A204.1 (cell line): ENCODE data around the gene LRPAP1.
"Not testable (repeated sequence)": the region's sequence is repeated elsewhere in the genome, so short reads cannot be mapped to it uniquely, and the experiment has no call there.

Source experiments
- FAIRE-seq: peaks from 2 replicates; lab custom pipeline; 2012; peaks lifted over from hg19 to GRCh38; lab: Jason Lieb, UNC

Gene LRPAP1

DNA sequence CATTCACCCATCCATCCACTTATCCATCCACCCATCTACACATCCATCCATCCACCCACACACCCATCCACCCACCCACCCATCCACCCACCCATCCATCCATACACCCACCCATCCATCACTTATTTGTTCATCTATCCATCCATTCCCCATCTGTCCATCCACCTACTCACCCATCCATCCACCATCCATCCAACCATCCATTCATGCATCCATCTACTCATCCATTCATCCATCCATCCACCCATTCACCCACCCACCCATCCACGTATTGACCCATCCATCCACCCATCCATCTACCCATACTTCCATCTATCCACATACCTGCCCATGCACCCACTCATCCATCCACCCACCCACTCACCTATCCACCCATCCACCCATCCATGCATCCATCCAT lies 28.2 kb upstream of the LRPAP1 start:
- not testable (repeated sequence) for FAIRE-seq

DNA sequence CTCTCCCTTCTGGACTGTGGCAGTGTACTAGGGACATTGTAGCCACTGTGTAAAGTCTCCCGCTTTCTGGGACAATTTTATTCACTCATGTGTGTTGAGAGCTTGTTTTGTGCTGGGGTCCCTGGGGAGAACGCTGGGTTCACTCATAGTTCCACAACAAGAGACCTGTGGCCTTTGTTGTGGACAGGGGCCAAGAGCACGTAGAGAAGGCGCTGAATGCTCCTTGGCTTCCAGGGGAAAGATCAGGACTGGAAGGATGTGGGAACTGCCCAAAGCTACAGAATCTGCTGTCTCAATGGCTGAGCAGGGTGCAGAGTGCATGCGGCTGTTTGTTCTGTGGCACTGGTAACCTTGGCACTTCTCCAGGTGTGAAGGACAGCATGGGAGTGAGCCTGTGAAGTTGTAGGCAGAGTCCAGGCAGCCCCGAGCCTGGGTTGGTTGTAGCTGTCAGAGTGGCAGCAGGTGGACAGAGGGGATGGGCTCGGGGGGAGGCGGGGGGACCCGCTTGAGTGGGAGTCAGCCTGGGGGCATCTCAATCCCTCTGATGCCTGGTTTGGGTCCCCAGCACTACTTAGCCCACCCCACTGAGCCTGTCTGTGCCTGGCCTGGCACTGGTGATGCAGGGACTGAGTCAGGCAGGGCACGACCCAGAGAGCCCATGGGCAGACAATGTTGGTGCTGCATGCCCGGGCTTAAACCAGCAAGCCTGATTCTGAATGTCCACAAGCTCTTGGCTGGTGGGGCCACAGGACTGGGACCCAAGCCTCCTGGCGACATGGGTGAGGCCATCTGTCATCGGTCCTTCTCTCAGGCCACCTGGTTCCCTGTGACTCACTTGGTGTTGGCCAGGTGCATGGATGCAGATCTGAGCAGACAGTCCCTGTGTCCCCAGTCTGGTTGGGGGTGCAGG lies 27.4 kb upstream of the LRPAP1 start:
- FAIRE-seq, result not testable (repeated sequence)

DNA sequence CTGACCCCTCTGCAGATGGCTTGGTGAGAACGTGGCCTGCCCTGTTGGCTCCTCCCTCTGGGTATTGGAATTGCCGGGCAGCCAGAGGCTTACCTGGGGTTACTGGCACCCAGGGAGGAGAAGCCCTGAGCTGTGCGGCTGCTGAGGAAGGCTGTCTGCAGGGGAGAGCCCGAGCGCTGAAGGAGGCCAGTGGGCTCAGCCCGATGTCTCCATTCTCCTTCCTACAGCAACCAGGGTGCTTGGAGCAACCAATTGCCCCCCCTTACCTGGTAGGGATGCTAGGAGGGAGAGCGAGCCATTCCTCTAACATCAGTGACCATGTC lies 26.3 kb upstream of the LRPAP1 start:
- FAIRE-seq, result not testable (repeated sequence)

DNA sequence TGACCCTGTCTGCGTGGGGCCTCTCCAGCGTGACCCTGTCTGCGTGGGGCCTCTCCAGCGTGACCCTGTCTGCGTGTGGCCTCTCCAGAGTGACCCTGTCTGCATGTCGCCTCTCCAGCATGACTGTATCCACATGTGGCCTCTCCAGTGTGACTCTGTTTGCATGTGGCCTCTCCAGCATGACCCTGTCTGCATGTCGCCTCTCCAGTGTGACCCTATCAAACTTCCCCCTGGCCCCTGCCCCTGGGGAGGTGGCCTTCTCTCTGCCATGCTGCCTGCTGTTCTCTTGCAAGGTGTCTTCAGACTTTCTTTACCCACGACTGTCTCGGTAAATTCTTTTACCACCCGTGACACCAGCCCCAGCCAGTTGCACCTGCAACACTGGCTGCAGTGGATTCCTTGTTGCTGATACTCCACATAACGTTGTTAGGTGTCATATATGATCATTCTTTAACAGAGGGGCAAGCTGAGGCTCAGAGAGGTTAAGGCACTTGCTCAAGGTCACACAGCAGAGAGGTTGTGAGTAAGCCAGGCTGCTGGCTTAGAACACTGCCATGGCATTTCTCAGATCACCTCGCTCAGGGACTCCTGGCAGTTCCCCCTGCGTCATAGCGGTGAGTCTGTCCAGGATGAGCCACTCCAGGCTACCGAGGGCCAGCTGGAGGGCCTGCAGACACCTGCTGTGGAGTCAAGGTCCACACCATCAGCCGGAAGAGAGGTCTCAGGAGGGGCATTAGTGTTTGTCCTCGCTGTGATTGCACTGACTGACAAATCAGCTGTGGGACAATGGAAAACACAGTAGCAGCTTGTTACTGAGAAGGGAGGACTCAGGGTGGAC lies 25.7 kb upstream of the LRPAP1 start:
- not testable (repeated sequence) for FAIRE-seq

DNA sequence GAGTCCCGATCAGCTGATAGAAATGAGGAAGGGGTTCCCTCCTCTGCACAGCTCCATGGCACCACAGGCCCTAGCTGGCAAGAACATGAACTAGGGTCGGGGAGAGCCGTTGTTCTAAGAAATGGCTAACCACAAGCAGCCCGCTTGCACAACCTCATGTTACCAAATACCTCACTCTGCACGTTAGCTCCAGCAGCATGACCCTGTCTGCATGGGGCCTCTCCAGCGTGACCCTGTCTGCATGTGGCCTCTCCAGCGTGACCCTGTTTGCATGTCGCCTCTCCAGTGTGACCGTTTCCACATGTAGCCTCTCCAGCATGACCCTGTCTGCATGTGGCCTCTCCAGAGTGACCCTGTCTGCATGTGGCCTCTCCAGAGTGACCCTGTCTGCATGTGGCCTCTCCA lies 24.9 kb upstream of the LRPAP1 start:
- FAIRE-seq, result not testable (repeated sequence)

DNA sequence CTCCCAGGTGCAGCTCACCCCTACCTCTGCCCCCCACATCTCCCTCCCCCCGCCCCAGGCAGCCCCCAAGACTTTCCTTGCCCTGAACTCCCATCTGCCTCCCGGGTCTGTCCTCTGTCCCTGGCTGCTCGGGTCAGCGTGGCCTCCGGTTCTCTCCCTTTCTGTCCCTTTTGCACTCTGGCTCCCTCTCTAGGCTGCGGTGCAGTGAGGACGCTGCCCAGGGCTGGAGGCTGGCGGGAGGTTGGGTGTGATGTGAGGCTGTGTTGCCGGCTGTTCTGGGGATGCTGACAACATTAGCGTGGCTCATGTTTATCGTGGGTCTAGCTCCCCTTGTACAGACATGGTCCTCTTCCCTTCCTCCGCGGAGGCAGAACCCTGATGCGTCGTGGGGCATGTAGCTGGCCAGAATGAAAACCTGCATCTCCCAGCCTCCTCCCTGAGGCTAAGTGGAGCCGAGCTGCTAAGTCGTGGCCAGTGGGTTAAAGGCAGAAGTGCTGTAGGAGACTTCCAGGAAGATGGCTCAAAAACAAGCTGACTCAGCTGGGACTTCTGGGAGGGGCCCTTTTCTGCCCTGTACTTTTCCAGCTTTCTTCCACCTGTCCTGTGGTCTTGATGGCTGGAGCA lies 24.1 kb upstream of the LRPAP1 start:
- FAIRE-seq, result not testable (repeated sequence)

DNA sequence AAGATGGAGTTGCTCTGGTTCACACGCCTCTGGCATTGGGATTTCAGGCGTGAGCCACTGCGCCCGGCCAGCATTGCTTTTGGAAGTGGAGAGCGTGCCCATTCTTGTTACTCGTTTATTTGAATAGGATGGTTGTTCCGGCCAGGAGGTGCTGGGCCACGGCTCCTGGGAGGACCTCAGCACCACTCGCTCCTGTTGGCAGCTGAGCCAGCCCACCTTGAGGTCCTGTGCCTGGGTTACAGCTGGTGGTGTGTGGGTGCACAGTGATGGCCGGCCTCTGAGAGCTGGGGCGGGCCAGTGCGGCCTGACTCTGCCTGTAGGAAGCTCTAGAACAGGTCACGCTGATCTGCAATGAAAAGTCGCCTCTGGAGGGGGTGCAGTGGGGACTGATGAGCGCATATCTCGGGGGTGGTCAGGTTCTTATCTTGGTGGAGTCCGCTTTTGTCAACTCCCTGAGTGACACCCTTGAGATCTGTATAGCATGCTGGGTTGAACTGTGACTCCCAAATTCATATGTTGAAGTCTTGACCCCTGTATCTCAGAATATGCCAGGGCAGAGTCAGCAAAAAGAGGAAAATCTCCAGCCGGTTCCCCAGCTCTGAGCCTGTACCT lies 23.3 kb upstream of the LRPAP1 start:
- FAIRE-seq, result not testable (repeated sequence)

DNA sequence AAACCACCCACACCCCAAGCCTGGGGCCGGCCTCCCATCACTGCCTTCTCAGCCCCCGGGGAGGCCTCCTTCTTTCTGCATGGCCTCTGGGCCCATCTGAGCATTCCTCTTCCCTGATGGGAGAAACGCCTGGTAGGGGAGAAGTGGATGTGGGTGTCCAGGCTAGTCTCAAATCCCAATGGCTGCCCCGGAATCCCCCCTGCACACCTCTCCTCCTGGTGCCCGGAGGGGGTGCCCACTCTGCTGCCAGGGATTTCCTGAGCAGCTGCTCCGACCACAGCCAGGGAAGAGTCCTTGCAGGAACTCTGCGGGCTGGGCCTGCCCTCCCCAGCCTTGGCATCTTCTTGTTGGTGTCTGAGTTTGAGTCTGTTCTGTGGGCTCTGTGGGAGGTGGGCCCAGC lies 19.1 kb upstream of the LRPAP1 start:
- FAIRE-seq, result not testable (repeated sequence)

DNA sequence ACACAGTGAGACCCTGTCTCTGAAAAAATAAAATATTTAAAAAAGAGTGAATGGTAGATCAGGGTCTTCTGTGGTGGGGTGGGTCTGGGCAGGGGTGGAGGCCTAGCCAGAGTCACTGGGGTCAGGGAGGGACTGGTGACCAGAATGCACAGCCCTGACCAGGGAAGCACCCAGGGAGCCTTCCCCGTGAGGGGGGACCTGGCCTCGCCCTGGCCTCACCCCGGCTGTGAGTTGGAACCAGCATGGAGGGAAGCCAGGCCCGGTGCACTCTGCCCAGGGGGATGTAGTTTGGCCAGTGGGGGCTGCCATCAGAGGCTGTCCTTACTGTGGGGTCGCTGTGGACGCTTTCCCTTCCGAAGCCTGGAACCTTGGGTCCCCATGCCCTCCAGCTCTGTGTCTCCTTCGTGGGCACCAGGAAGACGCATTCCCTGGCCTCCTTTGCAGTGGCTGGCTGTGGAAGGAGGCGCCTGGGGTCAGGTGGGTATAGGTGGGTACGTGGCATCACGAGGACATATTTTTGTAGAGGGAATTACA lies 18.6 kb upstream of the LRPAP1 start:
- not testable (repeated sequence) for FAIRE-seq

DNA sequence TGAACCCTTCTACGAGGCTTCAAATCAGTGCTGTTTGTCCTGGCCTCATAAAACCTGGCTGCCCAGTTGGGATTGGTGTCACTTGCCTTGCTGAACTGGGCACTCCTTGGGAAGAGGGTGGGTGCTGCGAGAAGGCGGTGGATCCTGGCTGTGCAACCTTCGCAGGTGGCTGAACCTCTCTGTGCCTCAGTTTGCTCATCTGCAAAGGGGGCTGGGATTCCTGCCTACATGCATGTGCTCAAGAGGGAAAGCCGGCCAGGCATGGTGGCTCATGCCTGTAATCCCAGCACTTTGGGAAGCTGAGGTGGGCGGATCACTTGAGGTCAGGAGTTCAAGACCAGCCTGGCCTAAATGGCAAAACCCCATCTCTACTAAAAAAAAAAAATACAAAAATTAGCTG lies 17.8 kb upstream of the LRPAP1 start:
- FAIRE-seq, result not testable (repeated sequence)

DNA sequence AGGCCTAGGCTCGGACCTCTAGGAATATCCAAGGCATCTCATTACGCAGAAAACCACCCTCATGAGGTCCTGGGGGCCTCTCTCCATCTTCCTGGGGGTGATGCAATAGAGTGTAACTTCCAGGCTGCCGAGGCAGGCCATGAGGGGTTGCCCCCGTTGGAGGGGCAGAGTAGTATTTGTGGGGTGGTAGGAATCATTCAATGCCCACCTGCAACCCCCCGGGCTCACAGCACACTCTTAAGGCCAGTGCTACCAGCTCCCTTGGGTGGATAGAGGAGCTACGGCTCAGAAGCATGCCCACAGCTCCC lies 17.4 kb upstream of the LRPAP1 start:
- not testable (repeated sequence) for FAIRE-seq

DNA sequence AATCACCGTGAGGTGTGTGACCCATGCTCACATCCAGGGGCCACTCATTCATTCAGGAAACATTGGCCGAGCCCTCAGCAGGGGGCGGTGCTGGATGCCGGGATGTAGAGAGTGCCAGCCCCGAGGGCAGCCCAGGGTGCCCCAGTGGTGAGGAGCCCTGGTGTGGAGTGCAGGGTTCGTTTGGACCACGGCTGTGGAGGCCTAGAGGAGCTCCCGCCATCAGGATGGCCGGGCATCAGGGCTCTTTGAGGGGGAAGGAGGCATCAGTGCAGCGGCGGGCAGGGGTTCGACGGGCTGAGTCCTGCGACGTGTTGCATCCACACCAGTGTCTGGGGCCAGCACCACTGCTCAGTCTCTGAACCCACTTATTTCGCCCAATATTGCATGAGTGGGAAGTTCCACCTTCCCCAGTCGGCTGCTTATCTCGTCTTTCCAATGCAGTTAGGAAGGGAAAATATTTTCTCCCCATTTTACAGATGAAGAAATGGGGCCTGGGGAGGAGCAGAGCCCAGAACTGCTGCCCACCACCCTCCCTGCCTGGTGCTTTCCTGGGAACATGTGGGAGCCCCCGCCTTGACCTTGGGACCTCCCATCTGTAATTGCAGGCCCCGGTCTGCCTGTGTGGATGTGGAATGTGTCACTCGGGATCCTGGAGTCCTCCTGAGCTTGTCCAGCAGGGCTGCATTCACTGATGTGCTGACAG lies 16.9 kb upstream of the LRPAP1 start:
- not testable (repeated sequence) for FAIRE-seq

DNA sequence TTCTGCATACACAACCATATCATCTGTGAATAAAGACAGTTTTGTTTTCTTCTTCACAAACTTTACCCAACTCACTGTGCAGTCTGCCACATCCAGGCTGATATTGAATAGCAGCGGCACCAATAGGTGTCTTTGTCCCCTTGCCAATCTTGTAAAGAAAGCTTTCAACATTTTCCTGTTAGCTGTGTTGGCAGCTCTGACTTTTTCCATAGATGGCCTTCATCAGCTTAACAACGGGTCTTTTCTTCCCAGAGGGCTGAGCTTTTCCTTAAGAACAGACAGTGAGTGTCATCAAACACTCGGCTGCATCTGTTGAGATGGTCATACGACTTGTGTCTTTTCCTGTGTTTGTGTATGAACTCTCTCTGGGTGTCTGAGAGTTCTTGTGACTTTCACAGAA lies 14.5 kb upstream of the LRPAP1 start:
- not testable (repeated sequence) for FAIRE-seq

DNA sequence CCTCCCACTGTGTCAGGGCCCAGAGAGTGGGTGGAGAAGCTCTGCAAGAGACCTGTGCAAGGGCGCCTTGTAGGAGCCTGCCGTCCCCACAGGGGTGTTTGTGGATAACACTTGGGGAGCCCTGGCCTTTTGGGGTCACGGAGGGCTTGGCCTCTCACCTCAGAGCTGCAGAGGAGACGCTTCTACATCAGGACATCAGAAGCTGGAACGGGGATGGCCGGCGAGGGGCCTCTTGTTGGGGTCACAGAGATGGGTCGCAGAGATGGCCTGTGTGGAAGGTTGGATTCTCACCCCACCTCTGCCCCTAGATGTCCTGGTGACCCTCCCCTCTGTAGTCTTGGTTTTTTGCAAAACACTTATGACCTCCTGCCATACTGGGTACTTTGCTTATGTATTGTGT lies 13.1 kb upstream of the LRPAP1 start:
- not testable (repeated sequence) for FAIRE-seq

DNA sequence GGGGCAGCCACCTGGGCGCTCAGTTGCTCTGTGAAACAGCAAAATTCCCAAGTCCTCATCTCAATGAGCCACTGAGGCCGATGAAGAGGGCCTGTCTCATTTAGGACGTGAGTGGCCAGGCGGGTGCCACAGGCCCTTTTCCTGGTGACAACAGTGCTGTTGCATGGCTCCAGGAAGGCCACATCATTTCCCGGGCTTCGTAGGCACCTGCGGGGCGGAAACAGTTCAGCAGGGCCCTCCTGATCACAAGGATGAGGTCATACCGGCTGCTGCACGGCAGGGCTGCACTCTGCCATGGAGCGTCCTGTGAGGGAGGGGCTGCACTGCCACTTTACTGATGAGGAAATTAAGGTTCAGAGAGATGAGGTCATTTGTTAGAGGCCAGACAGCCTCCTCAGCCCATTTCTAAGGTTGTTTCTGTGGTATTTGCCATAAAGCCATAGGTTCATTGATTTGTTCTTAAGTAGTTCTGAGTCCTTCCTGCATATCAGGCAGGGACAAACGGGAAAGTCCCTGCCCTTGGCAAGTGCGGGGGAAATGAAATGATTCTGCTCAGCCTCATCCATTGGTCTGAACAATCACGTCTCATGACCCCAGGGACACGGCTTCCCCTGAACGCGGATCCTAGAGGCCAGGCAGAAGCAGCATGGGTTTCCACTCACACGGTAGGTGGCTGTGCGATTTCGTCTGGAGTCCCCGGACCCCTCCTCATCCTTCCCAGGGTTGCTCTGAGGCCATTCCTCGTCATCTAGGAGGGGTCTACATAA lies 12.2 kb upstream of the LRPAP1 start:
- FAIRE-seq, result not testable (repeated sequence)

DNA sequence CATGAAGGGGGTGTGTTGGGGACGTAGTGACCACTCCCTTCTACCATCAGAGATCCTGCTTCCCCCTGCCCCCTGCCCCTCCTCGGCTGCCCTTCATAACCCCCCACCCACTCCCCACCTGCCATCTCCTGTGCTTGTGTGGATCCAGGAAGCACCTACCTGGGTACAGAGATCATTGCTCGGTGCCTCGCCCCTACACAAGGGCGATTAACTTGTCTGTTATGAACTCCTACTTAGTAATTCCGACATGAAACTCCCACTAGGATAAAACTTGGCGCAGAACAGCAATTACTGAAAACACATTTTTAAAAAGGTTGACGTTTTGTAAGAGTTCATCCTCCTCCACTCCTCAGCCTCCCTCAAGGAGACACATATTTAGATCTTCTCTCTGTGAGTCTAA lies 11.2 kb upstream of the LRPAP1 start:
- FAIRE-seq, result not testable (repeated sequence)

DNA sequence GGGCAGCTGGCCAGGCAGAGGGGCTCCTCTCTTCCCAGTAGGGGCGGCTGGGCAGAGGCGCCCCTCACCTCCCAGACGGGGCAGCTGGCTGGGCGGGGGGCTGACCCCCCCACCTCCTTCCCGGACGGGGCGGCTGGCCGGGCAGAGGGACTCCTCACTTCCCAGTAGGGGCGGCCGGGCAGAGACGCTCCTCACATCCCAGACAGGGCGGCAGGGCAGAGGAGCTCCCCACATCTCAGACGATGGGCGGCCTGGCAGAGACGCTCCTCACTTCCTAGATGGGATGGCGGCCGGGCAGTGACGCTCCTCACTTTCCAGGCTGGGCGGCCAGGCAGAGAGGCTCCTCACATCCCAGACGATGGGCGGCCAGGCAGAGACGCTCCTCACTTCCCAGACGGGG lies 6.7 kb upstream of the LRPAP1 start:
- FAIRE-seq, result not testable (repeated sequence)

DNA sequence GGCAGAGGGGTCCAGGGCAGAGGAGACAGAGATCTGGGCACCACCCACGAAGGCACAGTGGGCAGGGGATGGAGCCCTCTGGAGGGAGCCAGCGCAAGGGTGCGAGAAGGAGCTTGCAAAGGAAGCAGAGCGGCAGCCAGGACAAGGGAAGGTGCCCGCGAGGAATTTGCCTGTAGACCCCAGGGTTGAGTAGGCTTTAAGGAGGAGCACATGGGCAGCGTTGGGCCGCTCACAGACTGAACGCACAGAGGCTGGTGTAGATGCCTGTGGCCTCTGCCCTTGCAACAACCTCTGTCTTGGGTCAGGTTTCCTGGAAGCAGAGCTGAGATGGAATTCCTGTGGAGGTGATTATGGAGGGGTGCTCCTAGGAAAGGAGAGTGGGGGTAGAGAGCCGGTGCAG lies 3.6 kb upstream of the LRPAP1 start:
- FAIRE-seq, result not testable (repeated sequence)

DNA sequence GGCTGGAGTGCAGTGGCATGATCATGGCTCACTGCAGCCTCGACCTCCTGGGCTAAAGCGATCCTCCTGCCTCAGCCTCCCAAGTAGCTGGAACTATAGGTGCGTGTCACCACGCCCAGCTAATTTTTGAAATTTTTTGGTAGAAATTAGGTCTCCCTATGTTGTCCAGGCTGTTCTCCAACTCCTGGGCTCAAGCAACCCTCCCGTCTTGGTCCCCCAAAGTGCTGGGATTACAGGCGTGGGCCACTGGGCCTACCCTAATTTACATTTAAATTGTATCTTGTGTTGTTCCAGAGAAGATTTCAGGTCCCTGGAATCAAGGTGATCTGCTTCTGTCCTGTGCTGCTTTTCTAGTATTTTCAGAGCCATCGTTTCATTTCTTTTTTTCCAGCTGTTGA lies 1.2 kb upstream of the LRPAP1 start:
- no peak for FAIRE-seq

DNA sequence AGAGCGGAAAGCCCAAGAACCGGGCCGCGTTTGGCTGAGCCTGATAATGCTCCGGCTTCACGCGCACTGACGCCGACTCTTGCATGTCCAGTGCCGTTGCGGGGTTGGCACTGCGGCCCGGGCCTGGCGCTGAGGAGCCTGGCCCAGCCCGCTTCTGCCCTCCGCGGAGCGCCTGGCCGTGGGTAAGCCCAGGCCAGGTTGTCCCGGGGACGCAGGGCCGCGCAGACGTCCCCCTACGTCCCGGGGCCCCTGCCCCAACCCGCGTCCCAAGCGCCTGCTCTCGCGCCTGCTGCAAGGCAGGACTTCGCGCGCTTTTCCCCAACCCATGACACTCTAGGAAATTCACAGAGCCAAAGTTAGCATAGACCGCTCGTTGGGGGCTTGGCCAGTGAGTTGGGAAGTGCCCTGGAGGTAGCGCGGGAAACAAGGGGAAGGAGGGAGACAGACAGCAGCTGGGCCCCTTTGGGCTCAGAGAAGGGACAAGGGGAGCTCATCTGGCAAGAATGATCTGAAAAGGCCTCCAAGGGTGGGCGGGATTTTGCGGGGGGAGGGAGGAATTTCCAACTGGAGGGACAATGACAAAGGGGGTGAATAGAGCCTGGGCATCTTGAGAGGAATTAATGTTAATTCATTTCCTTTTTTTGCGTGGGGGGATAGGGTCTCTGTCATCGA lies 665 bp upstream of the LRPAP1 start:
- no peak for FAIRE-seq
